SJSA1 (cell line): ENCODE data around the gene PHF3. TPM values are rescaled to one million over a fixed set of nuclear protein-coding genes. Genes with fewer than 3 reads are reported as not detected.

Experiments used
- DNase-seq, 2 experiments: peaks; one replicate each; pipeline ENCODE4 v3.0.0-alpha.2; 2015 to 2020; ENCODE audit warnings: low spot score in 2 of 2, low read depth in 1 of 2
- H3K27ac ChIP-seq: fragments of 250-450 bp; sonication (Bioruptor Pico); 2 replicates; pipeline ENCODE4 v1.5.1; 2020; ENCODE audit warnings: mild to moderate bottlenecking, moderate library complexity
- H3K27me3 ChIP-seq: fragments of 250-450 bp; sonication (Bioruptor Pico); replicated peaks from 2 replicates; pipeline ENCODE4 v1.5.1; 2020; ENCODE audit warnings: mild to moderate bottlenecking, moderate library complexity
- H3K36me3 ChIP-seq: fragments of 250-450 bp; sonication (Bioruptor Pico); 2 replicates; pipeline ENCODE4 v1.5.1; 2020; ENCODE audit warnings: mild to moderate bottlenecking
- H3K4me1 ChIP-seq: fragments of 250-450 bp; sonication (Bioruptor Pico); replicated peaks from 2 replicates; pipeline ENCODE4 v1.6.1; 2021; ENCODE audit warnings: mild to moderate bottlenecking
- H3K4me3 ChIP-seq: fragments of 250-450 bp; sonication (Bioruptor Pico); 2 replicates; pipeline ENCODE4 v1.5.1; 2020; ENCODE audit warnings: mild to moderate bottlenecking
- H3K9me3 ChIP-seq: fragments of 250-450 bp; sonication (Bioruptor Pico); replicated peaks from 2 replicates; pipeline ENCODE4 v1.5.1; 2020; ENCODE audit warnings: mild to moderate bottlenecking
- total RNA-seq: library from RNA; depleted of rRNA; stranded (reverse); fragments of >200 nt; shearing (Covaris generic); gene quantifications from 2 replicates; pipeline ENCODE4 v1.2.3, GENCODE V29; 2014

Gene PHF3
- total RNA-seq, 1 experiment from 2014 or later: 34.0 TPM

DNA sequence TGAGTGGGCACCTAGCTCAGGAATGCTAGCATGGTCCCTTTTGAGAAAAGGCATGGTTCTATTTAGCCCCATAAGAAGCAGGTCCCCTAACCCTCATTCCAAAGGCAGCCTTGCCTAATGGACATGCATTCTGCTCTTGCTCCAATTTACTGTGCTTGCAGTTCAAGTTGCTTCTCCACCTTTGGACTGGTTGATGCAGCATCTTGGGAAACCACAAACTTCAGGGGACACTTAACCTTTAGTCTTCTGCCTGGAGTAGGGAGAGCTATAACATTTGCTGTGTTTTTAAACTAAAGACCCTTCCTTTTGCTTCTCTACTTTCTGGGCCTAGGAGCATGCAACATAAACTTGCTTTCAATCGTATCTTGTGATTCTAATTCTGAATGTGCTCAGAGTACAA is 5.1 kb upstream of the PHF3 start:
- H3K9me3 ChIP-seq: no peaks in the 10 kb centered on the region
- no peak overlapping the region for H3K27ac ChIP-seq
- peaks cover 11% of the 10 kb centered on the region for H3K4me1 ChIP-seq
- H3K4me3 ChIP-seq: no peak overlapping the region
- peaks cover 8% of the 10 kb centered on the region for H3K27me3 ChIP-seq
- no peak for DNase-seq
- H3K36me3 ChIP-seq: no peaks in the 10 kb centered on the region

DNA sequence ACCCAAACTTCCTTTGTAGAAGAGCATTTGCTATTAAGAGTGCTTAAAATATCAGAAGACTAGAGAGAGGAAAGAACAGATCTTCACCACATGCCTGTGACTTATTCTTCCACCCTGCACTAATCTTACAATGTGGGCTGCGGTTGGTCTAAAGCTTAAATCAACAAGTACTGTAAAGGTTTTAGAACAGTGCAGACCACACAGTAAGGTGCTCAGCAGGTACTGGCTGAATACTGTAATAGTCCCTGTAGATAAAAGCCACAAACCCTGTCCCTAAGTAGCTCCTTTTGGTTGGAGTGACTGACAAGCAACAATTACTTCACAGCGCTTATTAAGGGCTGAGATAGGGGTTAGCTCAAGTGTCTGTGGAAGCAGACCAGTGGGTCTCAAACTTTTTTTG is 972 bp upstream of the PHF3 start:
- Histone ChIP-seq H3K36me3 (peaks cover 9% of the 10 kb centered on the region), H3K9me3 (no peaks in the 10 kb centered on the region), H3K4me3 (no peak overlapping the region), H3K27ac (no peak overlapping the region), H3K4me1 (peaks cover 17% of the 10 kb centered on the region), H3K27me3 (peaks cover 8% of the 10 kb centered on the region)
- peak in 1 of 2 experiments; percentile 15 for DNase-seq

GRCh38 chr6:63635215-63635587 is 401 bp upstream of the PHF3 start:
- H3K27ac ChIP-seq: no peak overlapping the region
- peaks cover 8% of the 10 kb centered on the region for H3K27me3 ChIP-seq
- H3K9me3 ChIP-seq: no peaks in the 10 kb centered on the region
- H3K4me3 ChIP-seq: peak overlapping the region; percentile 88
- H3K4me1 ChIP-seq: peaks cover 17% of the 10 kb centered on the region
- no peak for DNase-seq
- H3K36me3 ChIP-seq: peaks cover 9% of the 10 kb centered on the region

- Histone ChIP-seq H3K27ac (peak overlapping the region; percentile 85), H3K36me3 (peaks cover 9% of the 10 kb centered on the region), H3K4me3 (peak overlapping the region; percentile 88), H3K9me3 (no peaks in the 10 kb centered on the region), H3K4me1 (peaks cover 17% of the 10 kb centered on the region), H3K27me3 (peaks cover 8% of the 10 kb centered on the region; the same call in 1 of the 2 replicates)
- peak in 1 of 2 experiments; percentile 44 for DNase-seq
Measured at GRCh38 chr6:63636518-63637021, 968 bp downstream of the PHF3 start.

DNA sequence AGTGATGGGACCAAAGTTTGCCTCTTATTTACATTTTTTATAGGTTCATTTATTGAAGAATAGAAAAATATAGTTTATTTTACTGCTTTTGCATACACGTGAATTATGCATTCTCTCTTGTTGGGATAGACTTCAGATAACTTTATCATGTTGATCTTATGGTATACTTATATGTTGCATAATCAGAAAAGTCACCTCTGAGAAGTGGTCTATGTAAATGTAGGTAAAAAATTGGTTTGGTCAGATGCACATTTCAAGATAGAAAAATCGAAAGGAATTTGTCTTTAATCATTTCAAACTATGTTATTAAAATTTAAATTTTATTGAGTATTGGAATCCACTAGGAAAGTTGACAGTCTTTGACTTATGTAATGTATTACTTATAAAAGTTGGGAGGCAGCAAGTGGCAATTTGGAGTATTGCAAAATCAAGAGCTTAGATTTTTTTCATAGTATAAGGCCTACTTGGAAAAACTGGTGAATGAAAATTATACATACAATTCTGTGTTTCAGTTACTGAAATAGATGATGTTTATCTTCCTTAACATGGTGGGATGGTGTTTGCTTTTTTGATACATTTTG is 2.4 kb downstream of the PHF3 start:
- Histone ChIP-seq H3K4me3 (no peak overlapping the region), H3K27me3 (peaks cover 8% of the 10 kb centered on the region; the same call in 1 of the 2 replicates), H3K27ac (no peak overlapping the region), H3K4me1 (peaks cover 17% of the 10 kb centered on the region), H3K36me3 (peaks cover 9% of the 10 kb centered on the region), H3K9me3 (no peaks in the 10 kb centered on the region)
- no peak for DNase-seq

DNA sequence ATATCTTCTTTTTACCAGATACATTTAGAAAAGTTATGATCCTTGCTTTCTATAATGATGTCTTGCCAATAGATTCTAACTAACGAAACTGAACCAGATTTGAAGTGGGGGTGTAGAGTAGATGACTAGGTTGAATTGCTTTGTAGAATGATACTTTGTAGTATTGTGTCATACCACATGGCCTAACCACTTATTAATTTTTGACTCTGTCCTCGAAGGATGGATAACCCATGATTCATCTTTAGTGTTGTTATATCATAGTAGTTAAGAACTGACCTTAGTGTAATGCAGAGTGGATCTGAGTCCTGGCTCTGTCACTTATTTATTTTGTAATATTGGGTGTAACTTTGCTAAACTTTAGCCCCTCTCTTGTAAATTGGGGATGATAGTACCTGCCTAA is 4.5 kb downstream of the PHF3 start:
- Histone ChIP-seq H3K27me3 (no peaks in the 10 kb centered on the region), H3K36me3 (peaks cover 9% of the 10 kb centered on the region), H3K4me1 (peaks cover 10% of the 10 kb centered on the region), H3K9me3 (no peaks in the 10 kb centered on the region), H3K4me3 (no peak overlapping the region), H3K27ac (no peak overlapping the region)
- DNase-seq: no peak

DNA sequence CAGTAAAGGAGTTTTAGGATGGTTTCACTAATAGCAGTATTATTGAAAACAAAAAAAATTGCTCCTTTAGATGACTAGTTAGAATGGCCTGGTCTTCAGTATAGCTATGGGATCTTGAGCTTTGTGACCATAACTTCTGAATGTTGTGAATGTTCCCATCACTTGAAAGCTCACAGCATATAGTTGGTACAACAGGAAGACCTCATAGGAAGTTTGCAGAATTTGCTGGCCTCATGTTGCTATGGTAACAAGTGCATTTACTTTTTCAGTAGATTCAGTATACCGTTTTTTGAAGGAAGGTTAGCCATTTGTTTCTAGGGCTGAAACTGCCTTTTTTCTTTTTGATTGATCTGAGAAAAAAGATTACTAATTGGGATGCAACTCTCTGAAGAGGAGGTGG is 8.3 kb downstream of the PHF3 start:
- Histone ChIP-seq H3K36me3 (peaks cover 3% of the 10 kb centered on the region; the same call in 1 of the 2 replicates), H3K4me1 (no peaks in the 10 kb centered on the region; the same call in 1 of the 2 replicates)
- no peak for DNase-seq

GRCh38 chr6:63644668-63645326 is 9.2 kb downstream of the PHF3 start:
- peaks cover 3% of the 10 kb centered on the region for H3K4me1 ChIP-seq
- no peak for DNase-seq
- no peaks in the 10 kb centered on the region for H3K27me3 ChIP-seq

More for the DNA sequence above, 8.3 kb downstream of the PHF3 start:
- no peak overlapping the region for H3K4me3 ChIP-seq
- no peak overlapping the region for H3K27ac ChIP-seq
- H3K9me3 ChIP-seq: no peaks in the 10 kb centered on the region
- no peaks in the 10 kb centered on the region for H3K27me3 ChIP-seq

GRCh38 chr6:63649269-63649668 is 13.7 kb downstream of the PHF3 start:
- Histone ChIP-seq H3K27ac (no peak overlapping the region), H3K36me3 (peaks cover 3% of the 10 kb centered on the region; the same call in 1 of the 2 replicates), H3K4me3 (no peak overlapping the region), H3K9me3 (no peaks in the 10 kb centered on the region), H3K27me3 (no peaks in the 10 kb centered on the region), H3K4me1 (peaks cover 3% of the 10 kb centered on the region; the same call in 1 of the 2 replicates)
- DNase-seq: no peak

More at GRCh38 chr6:63644668-63645326, 9.2 kb downstream of the PHF3 start:
- H3K9me3 ChIP-seq: no peaks in the 10 kb centered on the region
- H3K36me3 ChIP-seq: peaks cover 3% of the 10 kb centered on the region; the same call in 1 of the 2 replicates
- no peak overlapping the region for H3K4me3 ChIP-seq
- no peak overlapping the region for H3K27ac ChIP-seq

GRCh38 chr6:63649847-63650265 is 14.3 kb downstream of the PHF3 start:
- Histone ChIP-seq H3K27ac (no peak overlapping the region), H3K9me3 (no peaks in the 10 kb centered on the region), H3K36me3 (peaks cover 3% of the 10 kb centered on the region; the same call in 1 of the 2 replicates), H3K4me3 (no peak overlapping the region), H3K4me1 (peaks cover 3% of the 10 kb centered on the region; the same call in 1 of the 2 replicates), H3K27me3 (no peaks in the 10 kb centered on the region)
- no peak for DNase-seq

- Histone ChIP-seq H3K4me1 (peaks cover 3% of the 10 kb centered on the region; the same call in 1 of the 2 replicates), H3K4me3 (no peak overlapping the region), H3K9me3 (no peaks in the 10 kb centered on the region), H3K27ac (no peak overlapping the region), H3K27me3 (no peaks in the 10 kb centered on the region), H3K36me3 (no peaks in the 10 kb centered on the region)
- no peak for DNase-seq
Measured at GRCh38 chr6:63652980-63653379, 17.4 kb downstream of the PHF3 start.

DNA sequence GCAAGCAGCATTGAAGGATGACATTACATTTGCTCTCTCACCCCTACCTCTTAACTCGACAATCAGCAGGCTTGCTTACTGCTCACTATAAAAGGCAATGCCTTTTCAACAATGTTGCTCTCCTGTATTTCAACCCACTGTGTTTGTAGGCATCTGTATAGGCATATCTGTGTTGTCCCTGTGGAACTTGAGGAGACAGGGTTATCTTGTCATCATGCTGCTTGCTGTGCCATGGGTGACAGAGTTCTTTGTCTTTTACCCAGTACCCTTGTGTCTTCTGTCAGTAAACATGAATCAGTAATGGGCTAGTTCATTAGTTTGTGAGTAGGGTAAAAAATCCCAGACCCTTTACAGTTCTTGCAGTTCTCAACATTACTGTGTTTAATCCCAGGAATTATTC is 25.2 kb downstream of the PHF3 start:
- Histone ChIP-seq H3K27me3 (no peaks in the 10 kb centered on the region), H3K4me1 (no peaks in the 10 kb centered on the region; the same call in 1 of the 2 replicates), H3K36me3 (no peaks in the 10 kb centered on the region), H3K27ac (no peak overlapping the region), H3K4me3 (no peak overlapping the region), H3K9me3 (no peaks in the 10 kb centered on the region)
- DNase-seq: no peak

DNA sequence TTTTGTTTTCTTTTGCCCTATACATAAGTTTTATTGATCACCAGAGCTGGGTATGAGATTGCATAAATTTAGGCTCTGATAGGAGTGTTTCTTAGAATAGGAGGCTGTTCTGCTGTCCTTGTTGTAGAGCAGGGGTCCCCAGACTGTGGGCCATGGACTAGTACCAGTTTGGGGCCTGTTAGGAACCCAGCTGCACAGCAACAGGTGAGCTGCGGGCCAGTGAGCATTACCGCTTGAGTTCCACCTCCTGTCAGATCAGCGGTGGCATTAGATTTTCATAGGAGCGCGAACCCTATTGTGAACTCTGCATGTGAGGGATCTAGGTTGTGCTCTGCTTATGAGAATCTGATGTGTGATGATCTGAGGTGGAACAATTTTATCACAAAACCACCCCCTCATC is 26.2 kb downstream of the PHF3 start:
- H3K4me1 ChIP-seq: no peaks in the 10 kb centered on the region; the same call in 1 of the 2 replicates
- H3K4me3 ChIP-seq: no peak overlapping the region
- H3K27ac ChIP-seq: no peak overlapping the region
- no peaks in the 10 kb centered on the region for H3K36me3 ChIP-seq
- no peaks in the 10 kb centered on the region for H3K9me3 ChIP-seq
- no peak for DNase-seq
- no peaks in the 10 kb centered on the region for H3K27me3 ChIP-seq
